K562 (cell line): ENCODE measurements around the gene IRF2BP2. TPM values are rescaled to one million over a fixed set of nuclear protein-coding genes. Genes with fewer than 3 reads are reported as not detected.
A peak's percentile ranks its signal among the peaks of the same experiment; 100 is the strongest.

Experiments
- ESRRA ChIP-seq: fragments of 450-650 bp; IDR thresholded peaks from 2 replicates; pipeline ENCODE4 v1.6.1; 2014; ENCODE audit warnings: low read depth, mild to moderate bottlenecking, moderate library complexity, borderline replicate concordance
- GTF2E2 ChIP-seq: fragments of 200-800 bp; sonication (Bioruptor generic); IDR thresholded peaks from 2 replicates; pipeline ENCODE4 v1.6.1; 2016; ENCODE audit warnings: missing genetic modification characterization, missing compliant biosample characterization
- KAT8 ChIP-seq: fragments of 450-650 bp; IDR thresholded peaks from 2 replicates; pipeline ENCODE4 v1.6.1; 2016; ENCODE audit warnings: low read depth, mild to moderate bottlenecking
- NFRKB ChIP-seq: fragments of 450-650 bp; IDR thresholded peaks from 2 replicates; pipeline ENCODE4 v1.6.1; 2016; ENCODE audit warnings: low read depth
- PHF20 ChIP-seq: fragments of 450-650 bp; IDR thresholded peaks from 2 replicates; pipeline ENCODE4 v1.6.1; 2018; ENCODE audit not compliant: partially characterized antibody
- PML ChIP-seq: IDR thresholded peaks from 2 replicates; pipeline ENCODE4 v1.6.1; 2012; ENCODE audit warnings: low read length, inconsistent platforms
- POLR3A ChIP-seq: IDR thresholded peaks from 2 replicates; pipeline ENCODE4 v1.6.1; 2011; ENCODE audit warnings: borderline replicate concordance, mild to moderate bottlenecking, moderate library complexity; ENCODE audit not compliant: insufficient read length, insufficient read depth; ENCODE audit errors: extremely low read depth
- RAD21 ChIP-seq, 2 experiments: fragments of 250-450 bp in 1 of 2; fragments of 450-650 bp in 1 of 2; sonication (Bioruptor Pico) in 1 of 2; formaldehyde crosslinking in 1 of 2; IDR thresholded peaks in 1 of 2; conservative IDR thresholded peaks in 1 of 2; 2 replicates each; pipeline versions ENCODE4 v1.4.0 to v1.8.0; 2020 to 2022; ENCODE audit warnings: mild to moderate bottlenecking in 2 of 2, moderate library complexity in 1 of 2
- RB1 ChIP-seq: fragments of 450-650 bp; IDR thresholded peaks from 2 replicates; pipeline ENCODE4 v1.6.1; 2017; ENCODE audit warnings: low read depth, mild to moderate bottlenecking
- RBM39 ChIP-seq: fragments of 200-400 bp; formaldehyde crosslinking; optimal IDR thresholded peaks from 2 replicates; pipeline ENCODE3; 2018; ENCODE audit warnings: low read depth, low read length
- SRSF3 ChIP-seq: fragments of 200-400 bp; formaldehyde crosslinking; IDR thresholded peaks from 2 replicates; pipeline ENCODE4 v1.6.1; 2016; ENCODE audit warnings: mild to moderate bottlenecking, low read length, moderate library complexity; ENCODE audit not compliant: insufficient read depth
- SRSF7 ChIP-seq: fragments of 200-400 bp; formaldehyde crosslinking; optimal IDR thresholded peaks from 2 replicates; pipeline ENCODE3; 2017; ENCODE audit warnings: mild to moderate bottlenecking, low read depth, low read length
- ZBTB8A ChIP-seq: fragments of 450-650 bp; IDR thresholded peaks from 2 replicates; pipeline ENCODE4 v1.6.1; 2018; ENCODE audit warnings: mild to moderate bottlenecking, moderate library complexity; ENCODE audit not compliant: partially characterized antibody
- ZFP36 ChIP-seq: fragments of 150-350 bp; IDR thresholded peaks from 2 replicates; pipeline ENCODE4 v1.6.1; 2018; ENCODE audit warnings: low read length, low read depth; ENCODE audit not compliant: partially characterized antibody
- ZNF431 ChIP-seq: sonication (generic); formaldehyde crosslinking; IDR thresholded peaks from 2 replicates; pipeline ENCODE4 v1.8.0; 2022; ENCODE audit warnings: mild to moderate bottlenecking, missing genetic modification reagents
- polyA plus RNA-seq, 8 experiments: library from polyadenylated mRNA; depleted of rRNA in 4 of 8; stranded (reverse) in 5 of 8; unstranded in 3 of 8; fragments of >200 nt; fragmentation: Nextera tagmentation in 2 of 8; fragmentation: Illumina TruSeq in 1 of 8; extraction: Ambion mirVana in 2 of 8; extraction: Trizol in 1 of 8; gene quantifications; 2 replicates each; pipeline versions ENCODE4 v1.2.1 to v1.2.3, GENCODE V29; 2011 to 2014; ENCODE audit warnings: inconsistent platforms in 1 of 8, missing spikeins in 1 of 8
- total RNA-seq, 7 experiments: library from RNA; depleted of rRNA in 6 of 7; stranded (reverse); fragments of >200 nt in 6 of 7; fragmentation: Illumina TruSeq in 2 of 7; extraction: Trizol in 2 of 7; gene quantifications; 2 replicates each; pipeline versions ENCODE4 v1.2.1 to v1.2.3, GENCODE V29; 2011 to 2021; ENCODE audit warnings: low replicate concordance in 1 of 7
- TF ChIP-seq, protein P1 (sequence below): fragments of 450-650 bp; formaldehyde crosslinking; IDR thresholded peaks from 2 replicates; pipeline ENCODE4 v1.4.0; 2022; ENCODE audit warnings: missing genetic modification characterization
- TF ChIP-seq, protein P2 (sequence below): fragments of 250-450 bp; sonication (Bioruptor Pico); IDR thresholded peaks from 2 replicates; pipeline ENCODE4 v1.4.0; 2020
- TF ChIP-seq, protein P3 (sequence below): sonication (generic); formaldehyde crosslinking; IDR thresholded peaks from 2 replicates; pipeline ENCODE4 v1.8.1; 2023; ENCODE audit warnings: mild to moderate bottlenecking, missing genetic modification reagents, moderate library complexity
- TF ChIP-seq, protein P4 (sequence below): IDR thresholded peaks from 2 replicates; pipeline ENCODE4 v1.6.1; 2014; ENCODE audit warnings: antibody characterized with exemption

The IRF2BP2 gene
- total and polyA plus RNA-seq, 9 of the 15 experiments (the other 6 are each of a cell fraction or from before 2014, with no cell fraction given) = 7.7 to 68.6 (median 22.1) TPM

DNA sequence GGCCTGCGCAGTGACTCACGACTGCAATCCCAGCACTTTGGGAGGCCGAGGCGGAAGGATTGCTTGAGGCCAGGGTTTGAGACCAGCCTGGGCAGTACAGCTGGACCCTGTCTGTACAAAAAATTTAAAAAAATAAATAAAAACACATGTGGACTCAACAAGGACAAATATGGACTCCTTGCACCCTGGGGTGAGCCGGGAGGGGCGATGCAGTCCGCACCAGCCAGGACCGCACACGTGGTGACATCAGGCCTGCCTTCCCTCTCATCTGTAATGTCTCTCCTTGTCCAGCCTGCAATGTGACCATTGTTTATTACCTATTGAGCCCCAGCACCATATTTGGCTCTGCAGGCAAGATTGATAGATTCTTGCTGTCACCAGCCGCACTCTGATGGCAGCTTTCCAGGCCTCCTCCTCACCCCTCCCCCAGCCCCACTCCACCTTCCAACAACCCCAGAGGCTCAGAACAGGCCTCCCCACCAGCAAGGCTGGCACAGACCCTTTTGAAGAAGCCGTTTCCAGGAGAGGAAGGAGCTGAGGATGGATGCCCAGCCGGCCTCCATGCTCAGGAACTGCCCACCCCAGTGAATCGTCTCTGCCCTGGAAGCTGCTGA, 55.2 kb downstream of the IRF2BP2 start (continued):
- TF ChIP-seq, protein P1, sequence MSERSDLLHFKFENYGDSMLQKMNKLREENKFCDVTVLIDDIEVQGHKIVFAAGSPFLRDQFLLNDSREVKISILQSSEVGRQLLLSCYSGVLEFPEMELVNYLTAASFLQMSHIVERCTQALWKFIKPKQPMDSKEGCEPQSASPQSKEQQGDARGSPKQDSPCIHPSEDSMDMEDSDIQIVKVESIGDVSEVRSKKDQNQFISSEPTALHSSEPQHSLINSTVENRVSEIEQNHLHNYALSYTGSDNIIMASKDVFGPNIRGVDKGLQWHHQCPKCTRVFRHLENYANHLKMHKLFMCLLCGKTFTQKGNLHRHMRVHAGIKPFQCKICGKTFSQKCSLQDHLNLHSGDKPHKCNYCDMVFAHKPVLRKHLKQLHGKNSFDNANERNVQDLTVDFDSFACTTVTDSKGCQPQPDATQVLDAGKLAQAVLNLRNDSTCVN (CRISPR knock-in tag) = no peak
- TF ChIP-seq RB1 = peak; percentile 60; the same call in 1 of the 2 replicates
- TF ChIP-seq PHF20 = no peak
- no peak for TF ChIP-seq PML
- no peak for TF ChIP-seq POLR3A
- TF ChIP-seq ZFP36 = peak; percentile 74
- TF ChIP-seq, protein P2, sequence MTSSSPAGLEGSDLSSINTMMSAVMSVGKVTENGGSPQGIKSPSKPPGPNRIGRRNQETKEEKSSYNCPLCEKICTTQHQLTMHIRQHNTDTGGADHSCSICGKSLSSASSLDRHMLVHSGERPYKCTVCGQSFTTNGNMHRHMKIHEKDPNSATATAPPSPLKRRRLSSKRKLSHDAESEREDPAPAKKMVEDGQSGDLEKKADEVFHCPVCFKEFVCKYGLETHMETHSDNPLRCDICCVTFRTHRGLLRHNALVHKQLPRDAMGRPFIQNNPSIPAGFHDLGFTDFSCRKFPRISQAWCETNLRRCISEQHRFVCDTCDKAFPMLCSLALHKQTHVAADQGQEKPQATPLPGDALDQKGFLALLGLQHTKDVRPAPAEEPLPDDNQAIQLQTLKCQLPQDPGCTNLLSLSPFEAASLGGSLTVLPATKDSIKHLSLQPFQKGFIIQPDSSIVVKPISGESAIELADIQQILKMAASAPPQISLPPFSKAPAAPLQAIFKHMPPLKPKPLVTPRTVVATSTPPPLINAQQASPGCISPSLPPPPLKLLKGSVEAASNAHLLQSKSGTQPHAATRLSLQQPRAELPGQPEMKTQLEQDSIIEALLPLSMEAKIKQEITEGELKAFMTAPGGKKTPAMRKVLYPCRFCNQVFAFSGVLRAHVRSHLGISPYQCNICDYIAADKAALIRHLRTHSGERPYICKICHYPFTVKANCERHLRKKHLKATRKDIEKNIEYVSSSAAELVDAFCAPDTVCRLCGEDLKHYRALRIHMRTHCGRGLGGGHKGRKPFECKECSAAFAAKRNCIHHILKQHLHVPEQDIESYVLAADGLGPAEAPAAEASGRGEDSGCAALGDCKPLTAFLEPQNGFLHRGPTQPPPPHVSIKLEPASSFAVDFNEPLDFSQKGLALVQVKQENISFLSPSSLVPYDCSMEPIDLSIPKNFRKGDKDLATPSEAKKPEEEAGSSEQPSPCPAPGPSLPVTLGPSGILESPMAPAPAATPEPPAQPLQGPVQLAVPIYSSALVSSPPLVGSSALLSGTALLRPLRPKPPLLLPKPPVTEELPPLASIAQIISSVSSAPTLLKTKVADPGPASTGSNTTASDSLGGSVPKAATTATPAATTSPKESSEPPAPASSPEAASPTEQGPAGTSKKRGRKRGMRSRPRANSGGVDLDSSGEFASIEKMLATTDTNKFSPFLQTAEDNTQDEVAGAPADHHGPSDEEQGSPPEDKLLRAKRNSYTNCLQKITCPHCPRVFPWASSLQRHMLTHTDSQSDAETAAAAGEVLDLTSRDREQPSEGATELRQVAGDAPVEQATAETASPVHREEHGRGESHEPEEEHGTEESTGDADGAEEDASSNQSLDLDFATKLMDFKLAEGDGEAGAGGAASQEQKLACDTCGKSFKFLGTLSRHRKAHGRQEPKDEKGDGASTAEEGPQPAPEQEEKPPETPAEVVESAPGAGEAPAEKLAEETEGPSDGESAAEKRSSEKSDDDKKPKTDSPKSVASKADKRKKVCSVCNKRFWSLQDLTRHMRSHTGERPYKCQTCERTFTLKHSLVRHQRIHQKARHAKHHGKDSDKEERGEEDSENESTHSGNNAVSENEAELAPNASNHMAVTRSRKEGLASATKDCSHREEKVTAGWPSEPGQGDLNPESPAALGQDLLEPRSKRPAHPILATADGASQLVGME (CRISPR knock-in tag) = 0 out of 2 replicates have a peak, but pooled peaks have one; percentile 30
- TF ChIP-seq, protein P3, sequence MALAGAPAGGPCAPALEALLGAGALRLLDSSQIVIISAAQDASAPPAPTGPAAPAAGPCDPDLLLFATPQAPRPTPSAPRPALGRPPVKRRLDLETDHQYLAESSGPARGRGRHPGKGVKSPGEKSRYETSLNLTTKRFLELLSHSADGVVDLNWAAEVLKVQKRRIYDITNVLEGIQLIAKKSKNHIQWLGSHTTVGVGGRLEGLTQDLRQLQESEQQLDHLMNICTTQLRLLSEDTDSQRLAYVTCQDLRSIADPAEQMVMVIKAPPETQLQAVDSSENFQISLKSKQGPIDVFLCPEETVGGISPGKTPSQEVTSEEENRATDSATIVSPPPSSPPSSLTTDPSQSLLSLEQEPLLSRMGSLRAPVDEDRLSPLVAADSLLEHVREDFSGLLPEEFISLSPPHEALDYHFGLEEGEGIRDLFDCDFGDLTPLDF (CRISPR knock-in tag) = no peak
- no peak for TF ChIP-seq KAT8
- no peak for TF ChIP-seq ZBTB8A
- TF ChIP-seq, protein P4, sequence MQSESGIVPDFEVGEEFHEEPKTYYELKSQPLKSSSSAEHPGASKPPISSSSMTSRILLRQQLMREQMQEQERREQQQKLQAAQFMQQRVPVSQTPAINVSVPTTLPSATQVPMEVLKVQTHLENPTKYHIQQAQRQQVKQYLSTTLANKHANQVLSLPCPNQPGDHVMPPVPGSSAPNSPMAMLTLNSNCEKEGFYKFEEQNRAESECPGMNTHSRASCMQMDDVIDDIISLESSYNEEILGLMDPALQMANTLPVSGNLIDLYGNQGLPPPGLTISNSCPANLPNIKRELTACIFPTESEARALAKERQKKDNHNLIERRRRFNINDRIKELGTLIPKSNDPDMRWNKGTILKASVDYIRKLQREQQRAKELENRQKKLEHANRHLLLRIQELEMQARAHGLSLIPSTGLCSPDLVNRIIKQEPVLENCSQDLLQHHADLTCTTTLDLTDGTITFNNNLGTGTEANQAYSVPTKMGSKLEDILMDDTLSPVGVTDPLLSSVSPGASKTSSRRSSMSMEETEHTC = 0 out of 2 replicates have a peak, but pooled peaks have one; percentile 16
- TF ChIP-seq ZNF431 (CRISPR knock-in tag) = peak; percentile 59; the same call in 1 of the 2 replicates
- peak; percentile 43; the same call in 1 of the 2 replicates for TF ChIP-seq NFRKB
- peak in 1 of 2 experiments; percentile 27; a peak in 3 of 4 replicates for TF ChIP-seq RAD21 (CRISPR knock-in tag; conservative IDR thresholded peaks at IDR 0.05 in 1 of 2, IDR thresholded peaks at IDR 0.05 in 1 of 2)
- no peak for TF ChIP-seq RBM39
- TF ChIP-seq SRSF3 = no peak
- no peak; the same call in 1 of the 2 replicates for TF ChIP-seq ESRRA
- 0 out of 2 replicates have a peak, but pooled peaks have one; percentile 27 for TF ChIP-seq GTF2E2 (tag)
- TF ChIP-seq SRSF7 = no peak
